ENCODE data around the gene ADCY3.

The ADCY3 gene

GRCh38 chr2:24919037-24919505, 966 bp downstream of the ADCY3 start:
- Histone ChIP-seq H3K27me3 (no peaks in the 10 kb centered on the region), H3K4me3 (ENCODE audit: low read depth, low read length) (peak overlapping the region; percentile 68), H3K36me3 (no peaks in the 10 kb centered on the region; the same call in 1 of the 2 replicates), H3K4me1 (no peaks in the 10 kb centered on the region), H3K9me3 (no peaks in the 10 kb centered on the region)
- TF ChIP-seq CTCF (IDR thresholded peaks at IDR 0.05; ENCODE audit: low read depth, low read length), result no peak
- DNase-seq, result no peak

GRCh38 chr2:24918326-24919036, 1.6 kb downstream of the ADCY3 start:
- H3K36me3 ChIP-seq, result no peaks in the 10 kb centered on the region; the same call in none of the 2 replicates
- H3K9me3 ChIP-seq, result no peaks in the 10 kb centered on the region
- no peak for TF ChIP-seq CTCF (IDR thresholded peaks at IDR 0.05; ENCODE audit: low read depth, low read length)
- DNase-seq, result no peak
- H3K27me3 ChIP-seq, result no peaks in the 10 kb centered on the region
- H3K4me3 ChIP-seq (ENCODE audit: low read depth, low read length), result peak overlapping the region; percentile 68
- H3K4me1 ChIP-seq, result no peaks in the 10 kb centered on the region

DNA sequence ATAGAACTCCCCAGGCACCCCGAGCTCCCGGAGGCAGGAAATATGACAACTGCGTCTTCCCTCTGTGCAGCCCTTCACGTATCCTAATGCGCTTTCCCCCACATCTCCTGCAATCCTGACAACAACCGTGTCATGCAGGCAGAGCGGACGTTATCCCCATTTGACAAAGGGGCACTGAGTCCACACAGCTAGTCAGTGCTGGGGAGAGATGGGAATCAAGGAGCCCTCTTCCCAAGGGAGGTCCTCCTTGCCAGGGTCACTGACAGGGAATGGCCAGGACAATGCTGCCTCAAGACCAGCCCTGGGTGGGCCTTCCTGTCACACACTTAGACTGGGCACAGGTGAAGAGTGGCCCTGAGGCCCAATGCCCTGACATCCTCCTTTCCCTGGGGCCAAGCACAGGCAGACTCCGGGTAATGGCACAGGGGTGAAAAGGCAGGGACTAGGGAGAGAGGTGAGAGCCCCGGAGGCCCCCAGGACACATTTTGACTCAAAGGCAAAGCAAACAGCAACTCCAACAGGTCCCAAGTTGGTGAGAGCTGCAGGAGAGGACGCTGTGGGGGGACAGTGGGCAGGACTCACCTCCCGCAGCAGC, 2.2 kb downstream of the ADCY3 start:
- Histone ChIP-seq H3K9me3 (no peaks in the 10 kb centered on the region), H3K4me1 (no peaks in the 10 kb centered on the region), H3K36me3 (peaks cover 4% of the 10 kb centered on the region), H3K27me3 (no peaks in the 10 kb centered on the region), H3K4me3 (ENCODE audit: low read depth, low read length) (no peak overlapping the region)
- TF ChIP-seq CTCF (IDR thresholded peaks at IDR 0.05; ENCODE audit: low read depth, low read length), result no peak
- no peak for DNase-seq

- peaks cover 4% of the 10 kb centered on the region for H3K36me3 ChIP-seq
- DNase-seq, result no peak
Observed at GRCh38 chr2:24917086-24917485, 3.0 kb downstream of the ADCY3 start.

GRCh38 chr2:24915796-24916195, 4.2 kb downstream of the ADCY3 start:
- DNase-seq, result no peak
- H3K4me3 ChIP-seq (ENCODE audit: low read depth, low read length), result no peak overlapping the region
- peaks cover 7% of the 10 kb centered on the region for H3K36me3 ChIP-seq
- H3K4me1 ChIP-seq, result no peaks in the 10 kb centered on the region
- no peaks in the 10 kb centered on the region for H3K27me3 ChIP-seq
- no peaks in the 10 kb centered on the region for H3K9me3 ChIP-seq
- no peak for TF ChIP-seq CTCF (IDR thresholded peaks at IDR 0.05; ENCODE audit: low read depth, low read length)

More at GRCh38 chr2:24917086-24917485, 3.0 kb downstream of the ADCY3 start:
- no peaks in the 10 kb centered on the region for H3K4me1 ChIP-seq
- no peak overlapping the region for H3K4me3 ChIP-seq (ENCODE audit: low read depth, low read length)
- H3K27me3 ChIP-seq, result no peaks in the 10 kb centered on the region
- H3K9me3 ChIP-seq, result no peaks in the 10 kb centered on the region
- no peak for TF ChIP-seq CTCF (IDR thresholded peaks at IDR 0.05; ENCODE audit: low read depth, low read length)

DNA sequence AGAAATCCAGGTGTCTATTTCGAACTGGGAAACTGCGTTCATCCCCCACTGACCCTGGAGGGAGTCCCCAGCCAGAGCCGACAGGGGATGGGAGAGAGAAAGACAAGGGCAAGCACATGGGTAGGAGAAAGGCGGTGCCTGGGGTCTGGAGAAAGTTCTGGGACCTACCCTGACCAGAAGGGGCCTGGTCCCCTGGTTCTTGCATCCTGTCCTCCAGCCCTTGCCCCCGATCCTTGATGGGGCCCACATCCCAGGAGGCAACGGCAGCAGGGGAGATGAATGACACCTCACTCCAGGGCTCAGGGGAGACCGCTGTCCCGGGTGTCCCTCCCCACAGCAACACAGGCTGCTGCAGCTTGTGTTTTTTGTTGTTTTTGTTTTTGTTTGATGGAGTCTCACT, 4.9 kb downstream of the ADCY3 start:
- no peak for TF ChIP-seq CTCF (IDR thresholded peaks at IDR 0.05; ENCODE audit: low read depth, low read length)
- Histone ChIP-seq H3K36me3 (peaks cover 7% of the 10 kb centered on the region), H3K9me3 (no peaks in the 10 kb centered on the region), H3K27me3 (no peaks in the 10 kb centered on the region), H3K4me3 (ENCODE audit: low read depth, low read length) (no peak overlapping the region), H3K4me1 (no peaks in the 10 kb centered on the region)
- no peak for DNase-seq

Measured in BE2C (cell line).